ENCODE data around the gene BACE1.
"Not testable (repeated sequence)": the region's sequence is repeated elsewhere in the genome, so short reads cannot be mapped to it uniquely, and the experiment has no call there.

BACE1 gene

DNA sequence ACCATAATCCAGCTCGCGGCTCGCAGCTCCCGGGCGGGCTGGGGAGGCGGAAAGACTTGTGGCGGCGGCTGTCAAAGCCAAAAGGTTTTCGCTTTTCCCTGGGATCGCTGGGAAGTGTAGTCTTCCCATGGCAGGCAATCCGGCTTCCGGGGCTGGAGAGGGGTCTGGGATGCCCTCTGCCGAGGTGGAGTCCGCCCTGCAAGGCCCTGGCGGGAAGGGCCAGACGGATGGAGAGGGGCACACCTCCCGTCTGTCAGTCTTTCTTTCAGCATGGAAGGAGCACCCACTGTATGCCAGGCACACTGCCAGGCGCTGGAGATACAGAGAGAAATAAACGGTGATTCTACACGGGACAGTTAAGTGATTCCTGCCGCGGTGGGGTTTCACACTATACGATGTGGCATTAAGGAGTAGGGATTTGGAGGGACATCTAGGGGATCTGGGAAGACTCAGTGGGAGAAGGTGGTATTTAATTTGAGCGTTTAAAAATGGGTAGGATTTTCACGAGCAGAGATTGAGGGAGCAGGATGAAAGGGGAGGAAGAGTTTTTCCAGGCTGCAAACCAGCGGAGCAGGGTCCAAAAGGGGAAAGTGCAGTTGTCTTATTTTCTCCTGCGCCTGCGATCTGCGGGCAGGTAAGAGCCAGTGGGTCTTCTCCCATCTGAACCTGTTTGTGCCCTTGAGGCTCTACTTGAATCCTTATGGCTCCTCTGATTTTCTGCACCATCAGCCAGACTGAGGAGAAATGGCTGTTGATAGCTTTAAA, at the start of gene BACE1:
TSS of gene BACE1 (minus strand) at position 60 of the 765 bp plus-strand sequence. CDS start 461 bp downstream, outside the sequence.
- peak; percentile 73 for DNase-seq (ENCODE audit: low spot score)

DNA sequence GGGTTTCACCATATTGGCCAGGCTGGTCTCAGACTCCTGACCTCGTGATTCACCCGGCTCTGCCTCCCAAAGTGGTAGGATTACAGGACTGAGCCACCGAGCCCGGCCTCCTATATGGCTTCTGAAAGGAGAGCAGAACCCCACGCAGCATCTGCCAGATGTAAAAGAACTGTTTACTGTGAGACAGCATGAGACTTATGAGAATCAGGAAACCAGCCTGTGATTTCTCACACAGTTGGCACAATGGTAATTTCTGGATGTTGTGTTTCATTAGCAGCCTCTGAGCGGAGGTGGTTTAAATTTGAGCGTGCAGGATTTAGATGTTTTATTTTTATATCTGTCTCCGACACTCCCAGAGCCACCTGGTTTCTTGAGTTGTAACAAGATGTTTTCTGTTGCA, 45.4 kb upstream of the BACE1 start:
- DNase-seq (ENCODE audit: low spot score) = no peak

DNA sequence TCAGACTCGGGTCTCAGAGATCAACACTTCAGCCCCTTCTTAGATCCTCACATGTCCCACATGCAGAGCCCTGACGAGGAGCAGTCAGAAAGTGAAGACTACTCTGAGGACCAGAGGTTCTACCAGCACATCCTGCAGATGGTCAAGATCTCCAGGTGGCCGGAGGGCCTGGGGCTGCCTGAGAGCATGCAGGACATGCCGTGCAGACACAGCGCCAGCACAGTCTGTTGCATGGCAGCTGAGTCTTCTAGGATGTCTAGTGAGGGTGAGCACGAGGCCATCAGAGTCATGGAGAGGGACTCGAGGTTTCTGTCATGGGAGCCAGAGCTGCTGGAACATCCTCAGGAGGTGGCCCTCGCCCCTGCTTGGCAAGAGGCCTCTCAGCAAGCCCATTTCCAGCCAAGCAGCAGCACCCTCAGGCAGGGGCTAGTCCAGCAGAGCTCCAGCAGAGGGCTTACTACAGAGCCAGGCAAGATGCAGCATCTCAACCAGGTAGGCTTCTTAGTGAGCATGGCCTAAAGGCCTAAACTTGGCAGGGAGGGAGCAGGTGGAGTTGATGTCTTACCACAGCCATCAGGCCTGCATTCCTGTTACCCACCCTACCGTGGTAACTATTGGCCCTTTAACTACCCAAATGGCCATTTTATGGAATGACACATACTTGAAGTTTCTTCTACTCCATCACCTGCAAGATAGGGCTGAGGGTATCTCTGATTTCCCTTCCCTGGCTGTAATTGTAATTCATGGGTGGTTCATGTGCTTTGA, 40.3 kb upstream of the BACE1 start:
- DNase-seq (ENCODE audit: low spot score) = no peak

DNA sequence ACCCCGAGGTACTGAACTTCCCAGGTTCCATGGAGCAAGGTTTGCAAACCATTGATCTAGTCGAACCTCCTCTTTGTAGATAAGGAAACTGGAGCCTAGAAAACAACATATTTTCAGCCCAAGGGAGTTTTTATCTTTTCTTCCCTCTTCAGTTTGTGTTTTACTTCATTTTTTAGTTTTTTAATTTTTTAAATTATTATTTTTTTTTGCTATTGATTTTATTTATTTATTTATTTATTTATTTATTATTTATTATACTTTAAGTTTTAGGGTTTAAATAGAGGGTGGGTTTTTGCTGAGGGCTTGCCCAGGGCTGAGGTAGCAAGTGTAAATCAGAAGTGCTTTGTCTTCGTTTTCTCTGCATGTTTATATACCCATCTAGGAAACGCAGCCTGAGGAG, 38.5 kb upstream of the BACE1 start:
- no peak for DNase-seq (ENCODE audit: low spot score)

DNA sequence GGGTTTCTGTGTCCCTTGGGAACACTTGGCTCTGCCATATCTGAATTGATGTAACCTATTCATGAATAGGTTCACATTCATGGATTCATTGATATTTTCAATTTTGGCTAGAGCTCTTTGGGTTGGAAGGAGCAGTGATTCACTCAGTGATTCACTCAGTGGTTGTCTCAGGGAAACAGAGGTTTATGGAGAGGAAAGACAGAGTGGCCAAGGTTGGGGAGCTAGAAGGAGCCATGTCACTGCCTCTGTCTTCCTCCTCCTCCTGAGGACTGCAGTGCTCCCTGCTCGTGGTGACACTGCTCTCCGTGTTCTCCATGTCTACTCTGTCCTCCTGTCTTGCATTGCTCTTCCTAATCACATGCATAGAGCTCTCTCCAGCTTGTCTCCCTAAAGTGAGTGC, 29.0 kb upstream of the BACE1 start:
- no peak for DNase-seq (ENCODE audit: low spot score)

DNA sequence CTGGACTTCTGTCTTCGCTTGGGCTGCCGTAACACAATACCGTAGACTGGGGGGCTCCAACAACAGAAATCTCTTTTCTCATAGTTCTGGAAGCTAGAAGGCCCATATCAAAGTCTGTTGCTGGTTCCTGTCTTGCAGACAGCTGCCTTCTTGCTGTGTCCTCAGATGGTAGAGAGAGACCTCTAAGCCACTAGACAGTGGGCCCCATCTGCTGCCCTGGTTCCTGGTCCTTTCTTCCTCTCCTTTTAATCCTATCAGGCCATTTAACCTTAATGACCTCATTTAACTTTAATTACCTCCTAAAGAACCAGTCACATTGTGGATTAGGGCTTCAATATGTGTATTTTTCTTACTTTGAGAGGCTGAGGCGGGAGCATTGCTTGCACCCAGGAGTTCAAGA, 21.0 kb upstream of the BACE1 start:
- DNase-seq (ENCODE audit: low spot score) = no peak

DNA sequence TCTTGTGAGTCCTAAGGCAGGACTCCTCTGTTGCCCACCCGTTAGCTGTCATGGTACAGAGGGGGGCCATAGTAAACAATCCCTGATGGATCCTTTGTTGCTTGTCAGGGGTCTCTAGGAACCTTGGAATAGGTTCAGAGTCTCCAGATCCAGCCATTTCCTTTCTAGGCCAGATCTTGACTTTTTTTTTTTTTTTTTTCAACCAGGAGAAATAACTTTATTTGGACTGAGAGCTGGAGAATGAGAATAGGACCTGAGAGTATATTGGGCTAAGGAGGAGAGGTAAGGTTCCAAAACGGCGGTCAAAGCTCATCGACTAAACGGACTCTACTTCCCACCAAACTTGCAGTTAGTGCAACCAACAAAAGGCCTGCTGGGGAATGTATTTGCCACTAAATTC, 19.3 kb upstream of the BACE1 start:
- DNase-seq (ENCODE audit: low spot score) = no peak

DNA sequence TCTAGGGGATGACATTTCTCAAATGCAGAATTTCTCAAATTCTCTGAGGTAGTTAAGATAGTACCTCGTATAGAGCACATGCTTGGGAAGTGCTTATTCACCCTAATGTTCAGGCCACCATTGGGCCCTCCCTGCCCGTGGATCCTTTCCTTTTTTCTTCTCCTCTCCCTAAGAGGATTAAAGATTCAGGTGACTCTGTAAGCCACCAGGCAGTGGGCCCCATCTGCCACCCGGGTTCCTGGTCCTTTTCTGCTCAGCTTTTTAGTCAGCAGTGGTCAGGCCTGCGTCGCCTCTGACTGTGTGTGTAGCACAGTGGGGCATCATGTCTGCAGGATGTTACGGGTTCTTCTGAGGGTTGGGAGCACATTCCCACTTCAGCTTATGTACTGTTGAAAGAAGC, 18.8 kb upstream of the BACE1 start:
- no peak for DNase-seq (ENCODE audit: low spot score)

DNA sequence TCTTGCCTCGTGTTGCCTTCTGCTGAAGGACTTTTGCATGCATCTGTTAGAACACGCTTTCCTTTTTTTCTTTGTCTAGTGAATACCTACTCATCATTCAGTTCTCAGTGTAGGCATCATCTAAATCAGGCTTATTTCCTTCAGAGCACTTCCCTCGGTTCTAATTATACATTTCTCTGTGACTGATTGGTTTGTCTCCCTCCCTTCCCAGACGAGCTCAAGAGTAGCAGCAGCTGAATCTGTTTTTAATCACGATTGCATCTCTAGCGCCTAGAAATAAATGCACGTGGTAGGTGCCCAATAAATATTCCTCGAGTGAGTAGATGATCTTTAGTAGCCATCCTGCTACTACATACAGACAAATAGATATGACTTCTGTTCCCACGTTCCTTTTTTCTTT, 17.9 kb upstream of the BACE1 start:
- no peak for DNase-seq (ENCODE audit: low spot score)

DNA sequence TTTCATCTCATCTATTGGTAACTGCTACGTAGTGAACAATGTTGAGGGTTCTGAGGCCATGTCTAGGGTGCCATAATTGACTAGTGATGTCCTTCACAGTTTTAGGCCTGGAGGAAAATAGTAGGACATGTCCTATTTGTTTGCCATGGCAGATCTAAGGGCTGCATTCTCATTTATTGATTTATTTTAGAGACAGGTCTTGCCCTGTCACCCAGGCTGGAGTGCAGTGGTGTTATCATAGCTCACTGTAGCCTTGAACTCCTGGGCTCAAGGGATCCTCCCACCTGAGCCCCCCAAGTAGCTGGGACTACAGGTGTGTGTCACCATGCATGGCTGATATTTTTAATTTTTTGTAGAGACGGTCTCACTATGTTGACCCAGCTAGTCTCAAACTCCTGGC, 16.8 kb upstream of the BACE1 start:
- no peak for DNase-seq (ENCODE audit: low spot score)

DNA sequence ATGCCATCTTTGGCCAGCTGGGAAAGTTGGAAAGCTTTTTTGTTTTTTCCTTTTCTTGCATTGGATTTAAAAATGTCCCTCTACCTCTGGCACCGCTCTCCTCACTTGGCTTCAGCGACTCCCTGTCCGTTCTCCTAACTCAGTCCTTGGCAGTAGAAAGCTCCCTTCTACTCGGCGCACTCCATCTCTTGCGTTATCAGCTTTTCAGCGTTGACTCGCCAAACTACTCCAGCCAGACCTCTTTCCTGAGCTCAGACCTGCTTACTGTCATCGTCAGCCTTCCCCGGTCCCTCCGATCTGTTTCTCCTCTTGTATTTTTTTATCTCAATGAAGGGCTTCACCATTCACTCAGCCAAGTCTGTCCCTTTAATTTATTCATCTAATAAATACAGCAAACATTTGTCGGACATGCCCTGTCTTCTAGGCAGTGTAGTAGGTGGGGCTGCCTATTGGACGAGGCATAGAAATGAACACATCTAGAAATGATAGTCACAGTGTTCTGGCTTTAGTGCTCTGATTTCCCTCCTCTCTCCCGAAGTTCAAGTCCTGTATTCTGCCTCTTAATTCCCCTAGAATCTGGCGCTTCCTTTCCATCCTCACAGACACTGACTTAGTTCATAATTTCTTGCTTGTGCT, 12.4 kb upstream of the BACE1 start:
- no peak for DNase-seq (ENCODE audit: low spot score)

DNA sequence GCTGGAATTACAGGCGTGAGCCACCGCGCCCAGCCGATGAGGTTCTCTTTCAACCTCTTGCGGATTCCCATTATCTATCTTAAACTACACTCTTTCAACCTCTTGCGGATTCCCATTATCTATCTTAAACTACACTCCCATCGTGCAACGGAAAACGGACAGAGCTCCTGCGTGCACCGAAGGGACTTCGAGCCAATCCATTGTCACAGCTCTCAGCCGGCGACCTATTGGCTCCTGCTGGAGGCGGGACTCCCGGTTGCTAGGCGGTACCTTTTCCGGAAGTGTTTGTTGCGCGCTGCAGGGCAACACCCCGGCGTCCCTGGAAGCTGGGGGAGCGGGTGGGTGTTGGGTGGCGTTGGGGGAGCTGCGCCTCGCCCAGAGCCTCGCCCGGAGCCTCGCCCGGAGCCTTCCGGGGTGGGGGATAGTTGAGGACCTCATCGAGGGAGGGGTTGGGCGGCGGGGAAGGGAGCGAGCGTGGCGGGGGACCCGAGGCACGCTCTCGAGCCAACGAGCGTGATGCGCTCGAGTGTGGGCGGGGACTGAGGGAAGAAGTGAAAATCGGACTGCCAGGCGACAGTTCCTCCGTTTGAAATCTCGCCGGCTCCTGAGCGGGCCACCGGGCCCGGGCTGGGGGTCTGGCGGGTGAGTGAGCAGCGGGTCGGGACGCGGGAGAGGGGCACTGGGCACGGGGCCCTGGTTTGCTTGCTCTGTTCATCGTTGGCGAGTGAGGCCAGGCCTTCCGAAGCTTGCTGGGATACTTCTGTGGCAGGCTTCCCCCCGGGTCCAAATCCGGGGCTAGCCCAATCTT, 11.7 kb upstream of the BACE1 start, which contains the start of gene CEP164:
TSS of gene CEP164 (plus strand) at position 288 of the 808 bp plus-strand sequence. CDS start 10,733 bp downstream, outside the sequence.
- peak; percentile 95 for DNase-seq (ENCODE audit: low spot score)

DNA sequence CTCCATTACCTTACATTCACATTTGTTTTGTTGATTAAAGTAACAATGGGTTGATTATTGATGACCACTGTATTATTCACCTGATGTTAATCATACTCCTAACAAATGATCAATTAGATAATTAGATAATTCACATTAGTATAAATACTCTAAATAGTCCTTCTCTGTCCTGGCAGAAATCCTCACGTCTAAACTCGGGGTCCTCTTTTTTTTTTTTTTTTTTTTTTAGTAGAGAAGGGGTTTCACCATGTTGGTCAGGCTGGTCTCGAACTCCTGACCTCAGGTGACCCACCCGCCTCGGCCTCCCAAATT, 11.2 kb upstream of the BACE1 start:
- not testable (repeated sequence) for DNase-seq (ENCODE audit: low spot score)

DNA sequence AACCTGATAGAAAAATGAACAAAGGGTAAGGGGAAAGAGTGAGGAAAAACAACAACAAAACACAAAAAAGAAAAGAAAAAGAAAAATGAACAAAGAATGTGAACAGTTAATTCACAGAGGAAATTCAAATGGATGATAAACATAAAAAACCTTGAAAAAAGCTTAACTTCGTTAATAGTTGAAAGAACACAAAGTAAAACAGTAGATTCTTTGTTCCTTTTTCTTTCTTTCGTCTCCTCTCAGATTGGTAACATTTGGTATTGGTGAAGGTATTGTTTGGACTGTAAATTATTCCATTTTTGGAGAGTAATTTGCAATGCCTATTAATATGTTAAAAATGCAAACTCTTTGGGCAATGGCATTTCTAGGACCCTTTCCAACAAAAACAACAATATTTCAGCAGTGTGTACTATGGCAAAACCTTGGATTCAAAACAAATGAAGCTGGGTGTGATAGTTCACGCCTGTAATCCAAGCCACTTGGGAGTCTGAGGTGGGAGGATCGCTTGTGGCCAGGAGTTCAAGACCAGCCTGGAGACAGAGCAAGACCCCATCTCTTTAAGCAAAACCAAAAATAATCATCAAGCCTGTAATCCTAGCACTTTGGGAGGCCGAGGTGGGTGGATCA, 3.3 kb upstream of the BACE1 start:
- DNase-seq (ENCODE audit: low spot score) = no peak

DNA sequence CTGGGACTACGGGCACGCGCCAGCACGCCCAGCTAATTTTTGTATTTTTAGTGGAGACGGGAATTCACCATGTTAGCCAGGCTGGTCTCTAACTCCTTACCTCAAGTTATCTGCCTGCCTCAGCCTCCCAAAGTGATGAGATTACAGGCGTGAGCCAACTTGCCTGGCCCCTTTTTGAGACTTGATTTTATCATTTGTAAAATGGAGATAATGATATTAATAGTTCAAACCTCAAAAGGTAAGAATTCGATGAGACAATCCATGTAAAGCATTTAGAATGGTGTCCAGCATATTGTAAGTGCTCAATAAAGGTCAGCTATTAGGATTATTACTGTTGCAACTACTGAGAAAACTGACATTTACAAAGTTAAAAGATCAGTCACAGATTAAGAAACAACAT, 2.7 kb upstream of the BACE1 start:
- DNase-seq (ENCODE audit: low spot score) = no peak

DNA sequence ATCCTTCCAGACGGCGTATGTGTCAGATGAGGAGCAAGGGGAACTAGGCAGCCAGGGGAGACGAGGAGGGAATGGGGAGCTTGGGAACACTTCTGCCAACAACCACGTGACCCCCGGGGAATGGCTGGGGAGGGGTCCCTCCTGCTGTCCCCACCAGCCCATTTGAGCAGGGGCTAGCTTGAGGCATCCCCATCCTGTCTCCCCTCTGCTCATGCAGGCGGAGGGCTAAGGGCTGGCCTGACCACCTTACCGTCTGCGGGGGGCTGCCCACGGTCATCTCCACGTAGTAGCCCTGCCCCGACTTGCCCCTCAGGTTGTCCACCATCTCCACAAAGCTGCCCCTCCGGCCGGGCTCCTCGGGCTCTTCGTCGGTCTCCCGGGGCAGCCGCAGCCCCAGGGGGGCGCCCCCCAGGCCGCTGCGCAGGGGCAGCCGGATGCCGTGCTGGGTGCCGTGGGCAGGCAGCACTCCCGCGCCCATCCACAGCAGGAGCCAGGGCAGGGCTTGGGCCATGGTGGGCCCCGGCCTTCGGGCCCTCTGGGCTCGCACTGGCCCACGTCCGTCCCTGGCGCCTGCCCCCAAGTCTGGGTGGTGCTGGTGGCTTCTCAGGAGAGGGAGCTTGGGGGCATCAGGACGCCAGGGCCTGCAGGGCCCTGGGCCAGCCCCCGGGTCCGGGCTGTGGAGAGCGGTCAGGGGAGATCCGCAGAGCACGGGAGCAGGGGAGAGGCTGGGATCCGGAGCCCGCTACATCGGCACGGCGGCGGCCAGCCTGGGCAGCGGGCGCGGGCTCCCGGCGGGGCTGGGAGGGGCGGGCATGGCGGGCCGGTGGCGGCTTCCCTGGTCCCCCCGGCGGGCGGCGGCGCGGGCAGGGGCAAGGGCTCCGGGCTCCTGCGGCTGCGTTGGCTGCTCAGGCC, 515 bp downstream of the BACE1 start:
- DNase-seq (ENCODE audit: low spot score) = no peak

DNA sequence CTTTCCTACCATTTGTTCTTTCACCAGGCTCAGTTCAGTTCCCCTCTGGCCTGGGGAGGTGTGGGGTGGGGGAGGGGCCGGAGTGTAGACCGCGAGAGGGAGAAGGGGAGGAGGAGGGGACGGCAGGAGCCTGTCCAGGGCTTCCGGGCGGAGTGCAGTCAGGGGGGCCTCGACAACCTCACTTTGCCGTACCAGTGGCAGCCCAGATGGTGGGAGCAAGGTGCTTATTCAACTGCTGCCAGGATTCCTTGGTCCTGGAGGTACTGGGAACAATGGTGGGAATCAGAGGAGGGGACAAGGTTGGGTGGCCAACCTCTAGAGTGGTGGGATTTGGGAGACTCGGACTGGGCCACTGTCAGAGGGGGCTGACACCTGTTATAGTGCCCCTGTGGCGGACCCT, 1.2 kb downstream of the BACE1 start:
- DNase-seq (ENCODE audit: low spot score) = no peak

DNA sequence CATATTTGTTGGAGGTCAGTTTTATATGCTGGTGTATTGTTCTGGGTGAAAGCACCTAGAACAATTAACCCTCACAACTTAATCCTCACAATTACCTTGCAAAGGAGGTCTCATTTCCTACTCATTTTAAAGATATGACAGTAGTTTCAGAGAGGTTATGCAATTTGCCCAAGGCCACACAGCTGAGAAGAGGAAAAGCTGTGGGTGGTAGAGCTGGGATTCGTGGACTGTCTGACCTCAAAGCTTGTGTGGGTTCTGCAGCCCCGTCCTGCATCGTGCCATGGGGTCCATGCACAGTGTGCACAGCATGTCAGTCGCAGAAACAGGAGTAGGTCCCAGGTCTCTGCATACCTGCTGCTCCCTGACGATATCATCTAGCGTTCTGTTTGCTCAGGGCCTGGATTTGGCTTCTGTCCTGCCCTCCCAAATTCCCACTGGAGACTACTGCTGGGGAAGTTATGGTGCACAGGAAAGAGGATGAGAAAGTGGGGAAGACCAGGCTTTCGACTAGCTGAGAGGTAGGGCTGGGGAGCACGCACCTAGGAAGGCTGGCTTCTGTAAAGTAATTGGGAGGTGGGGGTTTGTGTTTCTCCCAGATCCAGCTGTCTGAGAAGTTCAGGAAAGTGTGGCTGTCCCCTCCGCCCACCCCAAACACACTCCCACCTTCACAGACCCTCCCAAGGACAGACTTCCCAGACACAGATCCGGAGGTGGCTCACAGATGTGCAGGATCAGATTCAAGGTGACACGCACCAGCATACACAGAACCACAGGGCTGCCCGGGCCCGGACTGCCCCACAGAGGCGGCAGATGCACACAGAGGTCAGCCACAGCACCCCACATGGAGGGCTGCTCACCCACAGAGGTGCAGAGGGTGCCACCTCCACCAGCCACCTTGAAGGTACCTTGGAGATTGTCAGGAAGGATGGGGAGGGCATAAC, 2.0 kb downstream of the BACE1 start:
- no peak for DNase-seq (ENCODE audit: low spot score)

DNA sequence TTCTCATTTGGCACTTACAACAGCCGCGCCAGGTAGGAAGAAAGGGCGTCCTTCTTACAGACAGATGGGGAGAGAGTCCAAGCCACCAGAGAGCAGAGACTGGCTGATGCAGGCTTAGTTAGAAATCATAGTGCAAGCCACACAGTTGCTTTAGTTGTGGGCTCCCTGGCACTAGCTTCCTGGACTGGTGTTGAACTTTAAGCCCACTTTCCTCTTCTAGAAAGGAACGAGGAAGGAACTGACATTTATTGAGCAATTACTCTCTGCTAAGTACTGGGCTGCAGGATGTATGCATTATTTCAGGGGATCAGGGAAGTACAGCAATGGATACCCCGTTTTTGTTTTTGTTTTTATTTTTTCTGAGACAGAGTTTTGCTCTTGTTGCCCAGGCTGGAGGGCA, 3.0 kb downstream of the BACE1 start:
- DNase-seq (ENCODE audit: low spot score) = no peak

DNA sequence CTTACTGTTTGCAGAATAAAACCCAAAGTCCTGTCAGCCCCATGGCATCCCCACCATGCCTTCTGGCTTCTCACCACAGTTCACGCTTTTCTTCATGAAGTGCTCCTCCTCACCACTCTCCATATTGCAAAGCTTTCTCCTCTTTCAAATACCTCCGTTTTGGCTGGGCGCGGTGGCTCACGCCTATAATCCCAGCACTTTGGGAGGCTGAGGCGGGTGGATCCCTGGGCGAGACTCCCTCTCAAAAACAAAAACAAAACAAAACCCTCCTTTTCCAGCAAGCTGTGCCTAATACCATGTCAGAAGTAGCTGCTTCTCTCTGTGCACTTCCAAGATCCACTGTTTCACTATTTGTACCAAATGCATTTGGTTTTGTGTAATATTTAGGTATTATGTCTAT, 6.7 kb downstream of the BACE1 start:
- no peak for DNase-seq (ENCODE audit: low spot score)
